Esophagus muscularis mucosa (tissue), 4 donors: ENCODE measurements around the gene KLLN. TPM values are rescaled to one million over a fixed set of nuclear protein-coding genes. Genes with fewer than 3 reads are reported as not detected.
"Not testable (repeated sequence)": the region's sequence is repeated elsewhere in the genome, so short reads cannot be mapped to it uniquely, and the experiment has no call there.

Source experiments
- DNase-seq: peaks from one replicate; pipeline ENCODE4 v3.0.0-alpha.2; 2017; ENCODE audit errors: extremely low spot score
- H3K27ac ChIP-seq, 4 donors: fragments of 200-600 bp; sonication (generic); replicated peaks in 1 of 4; 1 replicate in 3 of 4; 2 replicates in 1 of 4; pipeline ENCODE4 v1.5.1; 2016 to 2019; ENCODE audit warnings: mild to moderate bottlenecking in 1 of 4
- H3K27me3 ChIP-seq, 4 donors: fragments of 200-600 bp; sonication (generic); one replicate each; pipeline versions ENCODE4 v1.5.1 to v1.6.0; 2016 to 2019
- H3K36me3 ChIP-seq, 4 donors: fragments of 200-600 bp; sonication (generic); one replicate each; pipeline ENCODE4 v1.5.1; 2016 to 2019
- H3K4me1 ChIP-seq, 4 donors: fragments of 200-600 bp; sonication (generic); one replicate each; pipeline ENCODE4 v1.5.1; 2016 to 2019
- H3K4me3 ChIP-seq, 4 donors: fragments of 200-600 bp; sonication (generic); 1 replicate in 2 of 4; 2 replicates in 2 of 4; pipeline ENCODE4 v1.5.1; 2016 to 2019; ENCODE audit warnings: mild to moderate bottlenecking in 4 of 4, moderate library complexity in 1 of 4
- H3K9me3 ChIP-seq, 4 donors: fragments of 200-600 bp; sonication (generic); 1 replicate in 3 of 4; 2 replicates in 1 of 4; pipeline ENCODE4 v1.5.1; 2016 to 2019
- CTCF ChIP-seq, 3 experiments: fragments of 200-600 bp in 2 of 3; fragments of 450-650 bp in 1 of 3; sonication (generic) in 2 of 3; IDR thresholded peaks; one replicate each; pipeline ENCODE4 v1.5.1; 2017 to 2019; ENCODE audit warnings: antibody characterized with exemption in 3 of 3, mild to moderate bottlenecking in 2 of 3, moderate library complexity in 1 of 3
- EP300 ChIP-seq: sonication (generic); formaldehyde crosslinking; IDR thresholded peaks from one replicate; pipeline ENCODE4 v1.6.1; 2017; ENCODE audit warnings: antibody characterized with exemption
- POLR2A ChIP-seq: fragments of 450-650 bp; IDR thresholded peaks from one replicate; pipeline ENCODE4 v1.6.1; 2017; ENCODE audit warnings: antibody characterized with exemption, moderate library complexity, mild to moderate bottlenecking, low read depth
- POLR2AphosphoS5 ChIP-seq, 2 donors: sonication (generic); formaldehyde crosslinking; IDR thresholded peaks; one replicate each; pipeline ENCODE4 v1.6.1; 2017; ENCODE audit warnings: antibody characterized with exemption in 2 of 2
- WGBS: methylation state at CpG from one replicate; pipeline ENCODE4 v1.1.5; 2018; 5-methylcytosine and 5-hydroxymethylcytosine counted together
- intact Hi-C: fragments of 100-400 bp; cut with DNase I; formaldehyde crosslinking; loops from one replicate; pipeline ENCODE4 v1.15.1; 2023
- total RNA-seq, 4 donors: library from RNA; depleted of rRNA; stranded (reverse); fragments of >200 nt; gene quantifications; one replicate each; pipeline versions ENCODE4 v1.1.0 to v1.2.1, GENCODE V29; 2016

The KLLN gene
- total RNA-seq, 4 donors from 2014 or later: 0.17 to 0.52 (median 0.39) TPM; not detected in 1

- intact Hi-C loops: loop anchor here (5.0 kb wide), 1 partner anchor 45 kb away; the partner anchor contains the start of gene ATAD1
- Histone ChIP-seq H3K27ac (peak overlapping the region; percentile 93 to 99 (median 98)), H3K4me3 (peak overlapping the region; percentile 79 to 95 (median 87)), H3K27me3 (no peaks in the 10 kb centered on the region), H3K9me3 (no peaks in the 10 kb centered on the region), H3K36me3 (no peaks in the 10 kb centered on the region), H3K4me1 (peaks cover 9 to 18% (median 14%) of the 10 kb centered on the region in 4 donors)
- peak; percentile 98 for DNase-seq
- TF ChIP-seq POLR2AphosphoS5 (IDR thresholded peaks at IDR 0.05) (peak; percentile 86 to 88), POLR2A (peak; percentile 62), EP300 (no peak), CTCF (IDR thresholded peaks at IDR 0.05) (no peak)
- under 1% methylated on average over 29 of the region's 57 CpGs for WGBS
Measured at GRCh38 chr10:87861953-87862678, 1.2 kb downstream of the KLLN start.

GRCh38 chr10:87861566-87861952 is 1.8 kb downstream of the KLLN start:
- Histone ChIP-seq H3K4me3 (peak overlapping the region; percentile 79 to 95 (median 87)), H3K36me3 (no peaks in the 10 kb centered on the region), H3K27me3 (no peaks in the 10 kb centered on the region), H3K9me3 (no peaks in the 10 kb centered on the region), H3K4me1 (peaks cover 9 to 17% (median 13%) of the 10 kb centered on the region in 4 donors), H3K27ac (peak overlapping the region; percentile 93 to 99 (median 98))
- peak; percentile 94 for DNase-seq
- TF ChIP-seq POLR2AphosphoS5 (IDR thresholded peaks at IDR 0.05) (peak in 1 of 2 donors; percentile 20), CTCF (IDR thresholded peaks at IDR 0.05) (no peak)
- intact Hi-C loops: loop anchor here (5.0 kb wide), 1 partner anchor 44 kb away; the partner anchor contains the start of gene ATAD1
- 21% methylated on average over 3 of the region's 16 CpGs for WGBS

GRCh38 chr10:87860816-87861403 is 2.4 kb downstream of the KLLN start:
- Histone ChIP-seq H3K27me3 (no peaks in the 10 kb centered on the region), H3K4me3 (peak overlapping the region; percentile 79 to 95 (median 87)), H3K27ac (peak overlapping the region; percentile 93 to 99 (median 98)), H3K9me3 (no peaks in the 10 kb centered on the region), H3K36me3 (no peaks in the 10 kb centered on the region), H3K4me1 (peaks cover 9 to 17% (median 13%) of the 10 kb centered on the region in 4 donors)
- 87% methylated on average over 4 of the region's 4 CpGs for WGBS
- intact Hi-C loops: loop anchor here (5.0 kb wide), 1 partner anchor 44 kb away; the partner anchor contains the start of gene ATAD1
- DNase-seq: no peak
- no peak for TF ChIP-seq POLR2A
- TF ChIP-seq POLR2AphosphoS5 (IDR thresholded peaks at IDR 0.05): no peak
- TF ChIP-seq EP300: no peak
- no peak for TF ChIP-seq CTCF (IDR thresholded peaks at IDR 0.05)

- Histone ChIP-seq H3K4me3 (no peak overlapping the region), H3K9me3 (no peaks in the 10 kb centered on the region), H3K4me1 (peaks cover 9 to 17% (median 13%) of the 10 kb centered on the region in 4 donors), H3K27ac (peak overlapping the region in 3 of 4 donors; percentile 97 to 99 (median 98)), H3K36me3 (no peaks in the 10 kb centered on the region), H3K27me3 (no peaks in the 10 kb centered on the region)
- TF ChIP-seq CTCF (IDR thresholded peaks at IDR 0.05) (peak in 2 of 3 experiments; percentile 8 to 35), POLR2A (no peak)
- intact Hi-C loops: loop anchor here (5.0 kb wide), 1 partner anchor 43 kb away; the partner anchor contains the start of gene ATAD1
- no peak for DNase-seq
- 57% methylated on average over 3 of the region's 3 CpGs for WGBS
Measured at GRCh38 chr10:87860156-87860795, 3.1 kb downstream of the KLLN start.

- DNase-seq, H3K4me3 ChIP-seq, H3K27ac ChIP-seq, intact Hi-C loops, H3K9me3 ChIP-seq, H3K27me3 ChIP-seq, H3K36me3 ChIP-seq: not testable (repeated sequence)
- H3K4me1 ChIP-seq: peaks cover 0 to 11% (median 6%) of the 10 kb centered on the region in 4 donors
- WGBS: 93% methylated on average over 4 of the region's 4 CpGs
Measured at GRCh38 chr10:87855665-87856064, 7.7 kb downstream of the KLLN start.

- H3K36me3 ChIP-seq, H3K9me3 ChIP-seq, DNase-seq, H3K4me3 ChIP-seq, intact Hi-C loops, H3K4me1 ChIP-seq, H3K27me3 ChIP-seq, H3K27ac ChIP-seq: not testable (repeated sequence)
- WGBS: 88% methylated on average over 5 of the region's 5 CpGs
Measured at GRCh38 chr10:87855247-87855646, 8.1 kb downstream of the KLLN start.
